ENCODE results near the gene RALGPS1. TPM values are rescaled to one million over a fixed set of nuclear protein-coding genes. Genes with fewer than 3 reads are reported as not detected.

RALGPS1 gene
- total and polyA plus RNA-seq, 2 of the 13 experiments (the other 11 are each of a cell fraction or from before 2014, with no cell fraction given), result 3.7 to 6.5 TPM

- TF ChIP-seq EP300 (IDR thresholded peaks at IDR 0.05; ENCODE audit: low read depth in 2 of 2, low read length in 2 of 2), result peak in 1 of 2 experiments; percentile 23; a peak in 1 of 4 replicates
- TF ChIP-seq EP300 (CRISPR knock-in tag; IDR thresholded peaks at IDR 0.05; ENCODE audit: borderline replicate concordance), result no peak
- no peak for TF ChIP-seq ZNF646 (CRISPR knock-in tag; IDR thresholded peaks at IDR 0.05)
- TF ChIP-seq FOXO4 (CRISPR knock-in tag; conservative IDR thresholded peaks at IDR 0.05), result 0 out of 2 replicates have a peak, but pooled peaks have one; percentile 70
- TF ChIP-seq NCOA5 (CRISPR knock-in tag; IDR thresholded peaks at IDR 0.05), result no peak
- TF ChIP-seq PAXIP1 (CRISPR knock-in tag; conservative IDR thresholded peaks at IDR 0.05), result 0 out of 2 replicates have a peak, but pooled peaks have one; percentile 16
- no peak for TF ChIP-seq NFE2 (CRISPR knock-in tag; IDR thresholded peaks at IDR 0.05)
- peak; percentile 36; the same call in 1 of the 2 replicates for TF ChIP-seq MAX (IDR thresholded peaks at IDR 0.05)
Measured at GRCh38 chr9:127209948-127210640, 295.5 kb downstream of the RALGPS1 start (continued).

All from HepG2 (cell line).